SKM-1 treated with dmso at 0.1 percent for 144 hours (cell line): Measurements from ENCODE around the gene ZSCAN26.
"Not testable (repeated sequence)": the region's sequence is repeated elsewhere in the genome, so short reads cannot be mapped to it uniquely, and the experiment has no call there.

Experiments used
- DNase-seq: peaks from one replicate; lab custom pipeline; 2025; ENCODE audit not compliant: unreplicated experiment; lab: John Stamatoyannopoulos, UW

Gene ZSCAN26

DNA sequence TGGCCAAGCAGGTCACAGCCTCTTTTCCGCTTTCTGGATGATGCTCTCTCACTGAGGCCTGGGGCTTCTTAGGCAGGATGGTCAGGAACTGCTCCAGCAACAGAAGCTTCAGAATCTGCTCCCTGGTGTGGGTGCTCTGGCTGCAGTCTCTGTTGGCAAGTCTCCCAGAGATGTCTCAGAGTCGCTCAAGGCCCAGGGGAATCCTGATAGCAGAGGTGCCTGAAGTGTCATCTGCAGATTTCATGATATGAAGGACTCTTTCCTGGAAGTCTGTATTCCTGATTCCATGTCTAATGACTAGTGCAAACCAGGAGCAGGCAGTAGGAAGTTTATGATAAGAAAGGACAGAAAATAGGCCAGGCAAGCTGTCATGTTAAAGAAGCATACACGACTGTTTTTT is 48.7 kb downstream of the ZSCAN26 start:
- no peak for DNase-seq

DNA sequence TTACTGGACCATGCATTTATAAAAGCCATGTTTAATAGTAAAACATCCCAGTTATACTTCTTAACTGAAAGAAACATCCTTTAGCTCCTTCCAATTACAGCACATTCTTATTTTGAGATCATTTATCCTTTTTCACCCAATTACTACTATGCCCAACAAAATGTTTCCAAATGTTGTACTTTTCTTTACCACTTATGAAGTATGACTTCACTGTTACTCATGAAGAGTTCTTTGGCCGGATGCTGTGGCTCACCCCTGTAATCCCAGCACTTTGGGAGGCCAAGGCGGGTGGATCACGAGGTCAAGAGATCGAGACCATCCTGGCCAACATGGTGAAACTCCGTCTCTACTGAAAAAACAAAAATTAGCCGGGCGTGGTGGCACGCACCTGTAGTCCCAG is 50.9 kb downstream of the ZSCAN26 start:
- not testable (repeated sequence) for DNase-seq

DNA sequence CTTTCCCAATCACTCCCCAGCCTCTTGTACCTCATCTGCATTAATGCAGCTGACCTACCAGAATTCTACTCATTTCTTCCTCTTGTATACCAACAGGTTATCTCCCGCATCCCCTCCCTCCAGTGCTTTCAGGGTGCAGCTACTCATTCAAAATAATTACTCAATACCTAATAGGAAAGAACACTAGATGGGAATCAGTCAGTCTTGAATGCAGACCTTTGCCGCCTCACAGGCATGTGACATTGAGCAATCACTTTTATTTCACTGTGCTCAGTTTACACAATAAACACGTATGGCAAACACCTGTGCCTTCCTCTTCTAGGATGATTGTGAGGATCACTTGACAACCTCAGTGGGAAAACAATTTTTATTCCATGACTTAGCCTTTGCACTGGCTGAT is 55.7 kb downstream of the ZSCAN26 start:
- DNase-seq: no peak

DNA sequence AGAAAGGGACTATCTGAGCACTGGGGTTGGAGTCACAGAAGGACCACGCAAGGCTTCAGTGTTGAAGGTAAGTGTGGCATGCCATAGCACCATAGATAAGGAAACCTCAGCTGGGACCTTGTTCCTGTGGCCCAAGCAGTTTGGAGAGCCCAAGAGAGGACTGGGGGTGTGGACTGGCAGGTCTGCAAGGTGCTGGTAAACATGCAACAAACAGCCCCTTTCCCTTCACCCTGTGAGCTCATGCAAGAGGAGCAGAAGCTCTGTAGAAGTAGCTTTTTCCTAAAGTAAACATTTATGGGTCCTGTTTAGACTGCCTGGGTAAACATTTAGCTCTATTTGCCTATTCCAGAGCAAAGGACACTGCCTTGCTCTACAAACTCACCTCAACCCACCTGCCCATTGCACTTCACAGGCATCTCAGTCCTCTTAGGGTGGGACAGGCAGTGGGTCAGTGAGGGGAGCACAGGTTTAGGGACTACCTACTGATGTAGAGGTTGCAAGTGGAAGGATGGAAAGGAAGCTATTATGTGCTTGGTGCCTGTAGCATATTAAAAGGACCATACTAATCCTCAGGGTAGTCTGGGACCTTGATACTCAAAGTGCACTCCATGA is 57.0 kb downstream of the ZSCAN26 start:
- DNase-seq: no peak

DNA sequence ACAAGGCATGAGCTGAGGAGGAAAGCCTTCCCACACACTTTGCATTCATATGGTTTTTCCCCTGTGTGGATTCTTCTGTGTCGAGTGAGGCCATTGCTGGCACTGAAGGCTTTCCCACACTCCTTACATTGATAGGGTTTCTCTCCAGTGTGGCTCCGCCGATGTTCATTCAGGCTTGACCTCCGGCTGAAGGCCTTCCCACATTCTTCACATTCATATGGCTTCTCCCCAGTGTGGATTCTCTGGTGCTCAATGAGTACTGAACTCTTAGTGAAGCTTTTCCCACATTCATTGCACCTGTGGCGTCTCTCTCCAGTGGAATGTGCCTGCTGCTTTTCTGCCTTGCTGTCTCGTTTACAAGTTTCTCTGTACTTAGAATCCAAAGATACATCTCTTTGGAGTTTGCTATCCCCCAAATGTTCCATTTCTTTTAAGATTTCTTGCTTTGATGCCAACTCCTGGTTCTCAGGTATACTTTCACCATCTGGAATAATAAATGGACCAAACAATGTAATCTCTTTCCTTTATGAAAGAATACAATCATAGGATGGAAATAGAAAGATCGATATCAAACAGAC is 59.5 kb downstream of the ZSCAN26 start:
- DNase-seq: no peak
